GM23338 (cell line): ENCODE measurements around the gene B3GALNT2. TPM values are rescaled to one million over a fixed set of nuclear protein-coding genes. Genes with fewer than 3 reads are reported as not detected.

Experiments
- ATAC-seq: fragments of 200-7000 bp; cut with Tn5 transposase; 3 replicates; pipeline ENCODE4 v1.9.1; 2020
- DNase-seq: peaks from one replicate; pipeline ENCODE4 v3.0.0-alpha.2; 2015; ENCODE audit warnings: low spot score
- H2AFZ ChIP-seq: fragments of 200-600 bp; sonication (generic); 2 replicates; pipeline ENCODE4 v1.8.0; 2016; ENCODE audit warnings: antibody characterized with exemption, mild to moderate bottlenecking, moderate library complexity
- H3F3A ChIP-seq: fragments of 200-600 bp; sonication (generic); replicated peaks from 2 replicates; pipeline ENCODE4 v1.8.0; 2017; ENCODE audit warnings: antibody characterized with exemption, mixed run types, low read depth
- H3K27ac ChIP-seq: fragments of 200-600 bp; sonication (generic); 2 replicates; pipeline ENCODE4 v1.6.1; 2016; ENCODE audit warnings: low read depth
- H3K27me3 ChIP-seq: fragments of 200-600 bp; sonication (generic); 2 replicates; pipeline ENCODE4 v1.8.0; 2016; ENCODE audit warnings: mild to moderate bottlenecking, mixed run types, moderate library complexity; ENCODE audit not compliant: insufficient read depth
- H3K36me3 ChIP-seq: fragments of 200-600 bp; sonication (generic); 2 replicates; pipeline ENCODE4 v1.8.0; 2016; ENCODE audit warnings: mild to moderate bottlenecking; ENCODE audit not compliant: insufficient read depth
- H3K4me1 ChIP-seq: fragments of 200-600 bp; sonication (generic); 2 replicates; pipeline ENCODE4 v1.8.0; 2016; ENCODE audit warnings: mild to moderate bottlenecking, moderate library complexity; ENCODE audit not compliant: insufficient read depth
- H3K4me2 ChIP-seq: fragments of 200-600 bp; sonication (generic); 2 replicates; pipeline ENCODE4 v1.7.1; 2017; ENCODE audit warnings: mixed run types
- H3K4me3 ChIP-seq: fragments of 200-600 bp; sonication (generic); 2 replicates; pipeline ENCODE4 v1.6.1; 2016; ENCODE audit warnings: mixed run types
- H3K79me2 ChIP-seq: fragments of 200-600 bp; sonication (generic); replicated peaks from 2 replicates; pipeline ENCODE4 v1.8.0; 2017; ENCODE audit warnings: mild to moderate bottlenecking; ENCODE audit not compliant: insufficient read depth
- H3K9me2 ChIP-seq: fragments of 200-600 bp; sonication (generic); 2 replicates; pipeline ENCODE4 v1.8.0; 2017; ENCODE audit not compliant: insufficient read depth
- H4K20me1 ChIP-seq: fragments of 200-600 bp; sonication (generic); replicated peaks from 2 replicates; pipeline ENCODE4 v1.8.0; 2017; ENCODE audit warnings: mild to moderate bottlenecking; ENCODE audit not compliant: insufficient read depth
- H3K27ac Mint-ChIP-seq: 2 replicates; pipeline ENCODE4 v1.8.0; 2020; ENCODE audit warnings: inconsistent platforms, mild to moderate bottlenecking, moderate library complexity, mixed read lengths
- H3K27me3 Mint-ChIP-seq: 3 replicates; pipeline ENCODE4 v1.8.0; 2022; ENCODE audit warnings: low read depth, mild to moderate bottlenecking, moderate library complexity, mixed read lengths, inconsistent platforms; ENCODE audit not compliant: insufficient read depth, poor library complexity
- H3K36me3 Mint-ChIP-seq: 3 replicates; pipeline ENCODE4 v1.8.0; 2021; ENCODE audit warnings: low read depth, mild to moderate bottlenecking, inconsistent platforms, moderate library complexity, mixed read lengths
- H3K4me1 Mint-ChIP-seq: 3 replicates; pipeline ENCODE4 v1.8.0; 2020; ENCODE audit warnings: mild to moderate bottlenecking, inconsistent platforms, mixed read lengths
- H3K4me3 Mint-ChIP-seq: 3 replicates; pipeline ENCODE4 v1.8.0; 2021; ENCODE audit warnings: moderate library complexity, mild to moderate bottlenecking, inconsistent platforms, mixed read lengths
- H3K9me3 Mint-ChIP-seq: 3 replicates; pipeline ENCODE4 v1.8.0; 2020; ENCODE audit warnings: moderate library complexity, mild to moderate bottlenecking, inconsistent platforms, mixed read lengths
- CREB1 ChIP-seq: fragments of 250-450 bp; sonication (Bioruptor Pico); IDR thresholded peaks from 2 replicates; pipeline ENCODE4 v1.5.0; 2020; ENCODE audit warnings: low read depth, mild to moderate bottlenecking, moderate library complexity
- CTCF ChIP-seq, 2 experiments: fragments of 200-600 bp in 1 of 2; sonication (generic) in 1 of 2; conservative IDR thresholded peaks; 2 replicates each; pipeline versions ENCODE4 v1.5.1 to v1.6.1; 2016 to 2017; ENCODE audit warnings: antibody characterized with exemption in 2 of 2, low read depth in 2 of 2, mild to moderate bottlenecking in 2 of 2, moderate library complexity in 1 of 2
- ETS1 ChIP-seq: IDR thresholded peaks from 2 replicates; pipeline ENCODE4 v1.6.1; 2016; ENCODE audit warnings: antibody characterized with exemption
- EZH2 ChIP-seq: fragments of 200-600 bp; sonication (generic); IDR thresholded peaks from one replicate; pipeline ENCODE4 v1.8.0; 2017; ENCODE audit warnings: antibody characterized with exemption, mild to moderate bottlenecking, low read depth; ENCODE audit not compliant: unreplicated experiment
- STAT1 ChIP-seq: IDR thresholded peaks from one replicate; pipeline ENCODE4 v1.6.1; 2016; ENCODE audit warnings: antibody characterized with exemption; ENCODE audit not compliant: unreplicated experiment
- ZNF331 ChIP-seq: fragments of 250-450 bp; sonication (Bioruptor Pico); IDR thresholded peaks from 2 replicates; pipeline ENCODE4 v1.5.0; 2020; ENCODE audit warnings: low read depth, mild to moderate bottlenecking, moderate library complexity
- polyA plus RNA-seq: library from polyadenylated mRNA; unstranded; fragments of >200 nt; fragmentation: Nextera tagmentation; extraction: Ambion mirVana; gene quantifications from 2 replicates; pipeline ENCODE4 v1.2.1, GENCODE V29; 2016
- total RNA-seq: library from RNA; depleted of rRNA; stranded (reverse); fragments of >200 nt; shearing (Covaris generic); gene quantifications from 2 replicates; pipeline ENCODE4 v1.2.3, GENCODE V29; 2014

Gene B3GALNT2
- total and polyA plus RNA-seq, 2 experiments from 2014 or later, result 14.4 to 48.8 TPM

GRCh38 chr1:235442788-235443429, 61.3 kb downstream of the B3GALNT2 start:
- H3K27ac Mint-ChIP-seq, result peak overlapping the region; percentile 87
- no peak for TF ChIP-seq ZNF331 (CRISPR knock-in tag)
- no peak for TF ChIP-seq CREB1 (CRISPR knock-in tag)
- ATAC-seq (no peak), DNase-seq (no peak)
- no peaks in the 10 kb centered on the region for H3K4me1 Mint-ChIP-seq
- no peaks in the 10 kb centered on the region for H3K4me1 ChIP-seq
- no peaks in the 10 kb centered on the region for H3F3A ChIP-seq
- no peaks in the 10 kb centered on the region; the same call in 1 of the 2 replicates for H4K20me1 ChIP-seq
- peaks cover 37% of the 10 kb centered on the region for H3K36me3 ChIP-seq
- no peaks in the 10 kb centered on the region for H3K79me2 ChIP-seq
- H3K27ac ChIP-seq, result peak overlapping the region; percentile 68
- H3K36me3 Mint-ChIP-seq, result peaks cover 74% of the 10 kb centered on the region
- no peak overlapping the region for H2AFZ ChIP-seq
- H3K4me2 ChIP-seq, result no peak overlapping the region
- H3K9me2 ChIP-seq, result no peaks in the 10 kb centered on the region
- H3K4me3 ChIP-seq, result no peak overlapping the region
- H3K4me3 Mint-ChIP-seq, result no peak overlapping the region
- H3K27me3 ChIP-seq, result no peaks in the 10 kb centered on the region
- no peaks in the 10 kb centered on the region for H3K9me3 Mint-ChIP-seq
- H3K27me3 Mint-ChIP-seq, result peaks cover 7% of the 10 kb centered on the region

- peaks cover 41% of the 10 kb centered on the region for H3K36me3 ChIP-seq
- Mint-ChIP-seq H3K36me3 (peaks cover 82% of the 10 kb centered on the region), H3K4me3 (no peak overlapping the region), H3K4me1 (no peaks in the 10 kb centered on the region), H3K27ac (peak overlapping the region; percentile 61; the same call in 1 of the 2 replicates), H3K27me3 (peaks cover 5% of the 10 kb centered on the region), H3K9me3 (no peaks in the 10 kb centered on the region)
- no peaks in the 10 kb centered on the region for H3K4me1 ChIP-seq
- H2AFZ ChIP-seq, result no peak overlapping the region
- DNase-seq, result no peak
- no peaks in the 10 kb centered on the region for H3F3A ChIP-seq
- H3K9me2 ChIP-seq, result no peaks in the 10 kb centered on the region
- no peaks in the 10 kb centered on the region for H3K79me2 ChIP-seq
- H3K27me3 ChIP-seq, result no peaks in the 10 kb centered on the region
- no peak for ATAC-seq
- TF ChIP-seq ETS1, result no peak
- TF ChIP-seq CTCF (conservative IDR thresholded peaks at IDR 0.05; ENCODE audit: low read depth in 2 of 2), result no peak
- no peak for TF ChIP-seq ZNF331 (CRISPR knock-in tag)
- no peak for TF ChIP-seq STAT1
- no peak for TF ChIP-seq EZH2
- TF ChIP-seq CREB1 (CRISPR knock-in tag), result no peak
- H3K27ac ChIP-seq, result peak overlapping the region; percentile 68
- H3K4me3 ChIP-seq, result no peak overlapping the region
- H4K20me1 ChIP-seq, result no peaks in the 10 kb centered on the region; the same call in 1 of the 2 replicates
- no peak overlapping the region for H3K4me2 ChIP-seq
Observed at GRCh38 chr1:235441159-235441685, 63.0 kb downstream of the B3GALNT2 start.
